Measurements from ENCODE around the gene WASF3.

Gene WASF3

GRCh38 chr13:26523007-26523406 lies 34.5 kb upstream of the WASF3 start:
- peaks cover 20% of the 10 kb centered on the region for H3K27me3 ChIP-seq (ENCODE audit: low read depth, low read length)
- no peak overlapping the region for H3K27ac ChIP-seq (ENCODE audit: low read length)
- H3K4me2 ChIP-seq (ENCODE audit: low read length), result no peak overlapping the region
- no peaks in the 10 kb centered on the region for H3K36me3 ChIP-seq (replicated peaks; ENCODE audit: low read depth, low read length)
- TF ChIP-seq CTCF (IDR thresholded peaks at IDR 0.05; ENCODE audit: low read depth, low read length), result no peak
- no peak for TF ChIP-seq EZH2phosphoT487 (IDR thresholded peaks at IDR 0.05; ENCODE audit: low read depth)
- no peaks in the 10 kb centered on the region for H4K20me1 ChIP-seq (ENCODE audit: insufficient read depth, low read length)
- H3K4me3 ChIP-seq (ENCODE audit: low read length), result no peak overlapping the region
- no peaks in the 10 kb centered on the region for H3K79me2 ChIP-seq (ENCODE audit: low read length)
- no peak overlapping the region for H3K9ac ChIP-seq (ENCODE audit: low read length)
- H3K4me1 ChIP-seq (ENCODE audit: low read length), result no peaks in the 10 kb centered on the region
- H3K9me3 ChIP-seq (ENCODE audit: insufficient read depth, low read length), result no peaks in the 10 kb centered on the region
- no peak overlapping the region for H2AFZ ChIP-seq (ENCODE audit: low read depth, low read length)

- no peaks in the 10 kb centered on the region for H3K9me3 ChIP-seq (ENCODE audit: insufficient read depth, low read length)
- peaks cover 10% of the 10 kb centered on the region; the same call in 1 of the 2 replicates for H3K27me3 ChIP-seq (ENCODE audit: low read depth, low read length)
- no peak overlapping the region for H3K4me2 ChIP-seq (ENCODE audit: low read length)
- no peaks in the 10 kb centered on the region for H4K20me1 ChIP-seq (ENCODE audit: insufficient read depth, low read length)
- no peak overlapping the region for H3K9ac ChIP-seq (ENCODE audit: low read length)
- H3K4me3 ChIP-seq (ENCODE audit: low read length), result no peak overlapping the region
- no peaks in the 10 kb centered on the region for H3K4me1 ChIP-seq (ENCODE audit: low read length)
- no peaks in the 10 kb centered on the region for H3K79me2 ChIP-seq (ENCODE audit: low read length)
- no peak overlapping the region for H3K27ac ChIP-seq (ENCODE audit: low read length)
- H2AFZ ChIP-seq (ENCODE audit: low read depth, low read length), result no peak overlapping the region
- H3K36me3 ChIP-seq (replicated peaks; ENCODE audit: low read depth, low read length), result no peaks in the 10 kb centered on the region
- no peak for TF ChIP-seq CTCF (IDR thresholded peaks at IDR 0.05; ENCODE audit: low read depth, low read length)
- no peak for TF ChIP-seq EZH2phosphoT487 (IDR thresholded peaks at IDR 0.05; ENCODE audit: low read depth)
These were observed 32.0 kb upstream of the WASF3 start for GRCh38 chr13:26525528-26525927.

DNA sequence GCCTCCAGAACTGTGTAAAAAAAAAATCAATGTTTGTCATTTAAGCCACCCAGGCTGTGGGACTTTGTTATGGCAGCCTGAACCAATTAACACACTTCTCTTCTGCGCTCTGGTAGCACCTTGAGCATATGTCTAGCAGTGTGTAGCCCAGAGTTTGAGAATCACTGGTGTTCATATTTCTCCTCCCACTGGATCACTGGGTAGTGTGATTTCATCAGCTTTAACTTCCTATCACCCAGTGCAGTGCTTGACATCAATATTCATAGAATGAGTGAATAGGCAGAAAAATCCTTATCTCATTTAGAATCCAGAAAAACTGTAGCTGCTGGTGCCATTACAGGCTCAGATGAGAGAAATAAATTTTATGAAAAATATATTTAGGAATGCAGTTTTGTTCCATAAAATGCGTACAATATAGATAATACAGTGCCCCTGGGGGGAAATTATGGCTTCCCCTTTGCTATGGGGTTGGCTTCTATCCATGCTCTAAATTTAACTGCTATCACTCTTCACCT lies 30.7 kb upstream of the WASF3 start:
- Histone ChIP-seq H3K27me3 (ENCODE audit: low read depth, low read length) (peaks cover 10% of the 10 kb centered on the region; the same call in 1 of the 2 replicates), H3K4me2 (ENCODE audit: low read length) (no peak overlapping the region), H3K9ac (ENCODE audit: low read length) (no peak overlapping the region), H3K9me3 (ENCODE audit: insufficient read depth, low read length) (no peaks in the 10 kb centered on the region), H3K27ac (ENCODE audit: low read length) (no peak overlapping the region), H3K4me1 (ENCODE audit: low read length) (no peaks in the 10 kb centered on the region), H2AFZ (ENCODE audit: low read depth, low read length) (no peak overlapping the region), H3K36me3 (replicated peaks; ENCODE audit: low read depth, low read length) (no peaks in the 10 kb centered on the region), H3K4me3 (ENCODE audit: low read length) (no peak overlapping the region), H3K79me2 (ENCODE audit: low read length) (no peaks in the 10 kb centered on the region), H4K20me1 (ENCODE audit: insufficient read depth, low read length) (no peaks in the 10 kb centered on the region)
- no peak for TF ChIP-seq EZH2phosphoT487 (IDR thresholded peaks at IDR 0.05; ENCODE audit: low read depth)
- TF ChIP-seq CTCF (IDR thresholded peaks at IDR 0.05; ENCODE audit: low read depth, low read length), result no peak

DNA sequence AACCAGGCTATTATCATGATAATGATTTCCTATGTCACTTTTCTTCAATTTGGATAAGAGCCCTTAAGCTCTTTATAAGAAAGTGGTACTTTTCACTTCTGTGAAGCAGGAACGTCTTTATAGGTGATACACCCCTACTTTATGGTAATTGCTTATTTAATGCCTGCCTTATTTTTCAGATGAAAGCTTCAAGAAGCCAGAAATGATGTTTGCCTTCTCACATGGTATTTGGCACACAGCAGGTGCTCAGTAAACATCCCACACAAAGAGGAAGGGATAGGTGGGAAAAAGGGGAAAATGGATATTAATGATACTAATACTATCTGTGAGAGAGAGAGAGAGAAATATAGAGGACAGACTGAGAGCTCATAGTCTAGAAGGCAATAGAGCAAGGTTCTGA lies 29.0 kb upstream of the WASF3 start:
- Histone ChIP-seq H3K4me2 (ENCODE audit: low read length) (no peak overlapping the region), H3K27me3 (ENCODE audit: low read depth, low read length) (peaks cover 10% of the 10 kb centered on the region; the same call in 1 of the 2 replicates), H3K4me3 (ENCODE audit: low read length) (no peak overlapping the region), H2AFZ (ENCODE audit: low read depth, low read length) (no peak overlapping the region), H3K79me2 (ENCODE audit: low read length) (no peaks in the 10 kb centered on the region), H3K27ac (ENCODE audit: low read length) (no peak overlapping the region), H3K9me3 (ENCODE audit: insufficient read depth, low read length) (no peaks in the 10 kb centered on the region), H3K4me1 (ENCODE audit: low read length) (no peaks in the 10 kb centered on the region), H4K20me1 (ENCODE audit: insufficient read depth, low read length) (no peaks in the 10 kb centered on the region), H3K36me3 (replicated peaks; ENCODE audit: low read depth, low read length) (no peaks in the 10 kb centered on the region), H3K9ac (ENCODE audit: low read length) (no peak overlapping the region)
- TF ChIP-seq CTCF (IDR thresholded peaks at IDR 0.05; ENCODE audit: low read depth, low read length) (no peak), EZH2phosphoT487 (IDR thresholded peaks at IDR 0.05; ENCODE audit: low read depth) (no peak)
